Renal cortical epithelial cell (primary cell): ENCODE measurements around the gene DERL3. TPM values are rescaled to one million over a fixed set of nuclear protein-coding genes. Genes with fewer than 3 reads are reported as not detected.

Experiments
- DNase-seq: peaks from one replicate; pipeline ENCODE4 v3.0.0-alpha.2; 2011; ENCODE audit warnings: low read depth
- total RNA-seq: library from RNA; depleted of rRNA; stranded (reverse); fragments of >200 nt; gene quantifications from 2 replicates; pipeline ENCODE4 v1.2.3, GENCODE V29; 2014

The DERL3 gene
- total RNA-seq, 1 donor from 2014 or later: 0.30 TPM

- no peak for DNase-seq
These were observed 8.6 kb upstream of the DERL3 start for GRCh38 chr22:23847310-23847920.

DNA sequence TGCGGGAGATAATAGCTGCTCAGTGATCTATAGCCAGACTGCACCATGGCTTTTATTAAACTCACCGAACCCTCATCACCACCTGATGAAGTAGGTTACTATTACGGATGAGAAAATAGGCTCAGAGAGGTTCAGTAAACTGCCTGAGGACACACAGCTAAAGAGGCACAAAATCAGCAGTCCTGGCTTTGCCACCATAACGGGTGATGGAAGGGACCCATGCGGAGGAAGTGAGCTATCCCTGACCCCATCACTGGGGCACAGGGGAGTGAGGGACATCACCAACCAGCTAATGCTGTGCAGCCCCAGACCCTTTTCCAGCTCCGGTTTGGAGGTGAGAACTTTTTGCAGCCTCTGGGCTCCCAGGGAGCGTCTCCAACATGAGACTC is 7.3 kb upstream of the DERL3 start:
- no peak for DNase-seq

GRCh38 chr22:23845265-23846080 is 6.7 kb upstream of the DERL3 start:
- no peak for DNase-seq

DNA sequence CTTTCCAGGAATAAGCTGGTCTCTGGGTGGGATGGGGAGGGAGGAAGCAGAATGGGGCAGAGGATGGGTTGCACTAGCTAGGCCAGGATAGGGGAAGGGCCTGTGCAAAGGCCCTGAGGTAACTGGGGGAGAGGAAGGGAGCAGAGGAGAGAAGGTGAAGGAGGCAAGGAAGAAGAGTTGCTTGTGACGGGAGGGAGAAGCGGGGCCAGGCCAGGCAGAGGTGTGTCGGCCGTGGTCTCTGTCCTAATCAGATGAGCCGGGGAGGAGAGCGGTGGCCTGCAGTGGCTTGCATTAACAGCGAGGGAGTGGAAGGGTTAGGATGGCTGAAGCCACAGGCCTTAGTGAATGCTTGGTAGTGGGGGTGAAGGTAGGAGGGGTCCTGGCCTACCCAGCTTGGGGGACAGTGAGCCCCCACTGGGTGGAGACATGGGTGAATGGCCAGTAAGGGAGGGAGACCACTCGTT is 6.0 kb upstream of the DERL3 start:
- no peak for DNase-seq

DNA sequence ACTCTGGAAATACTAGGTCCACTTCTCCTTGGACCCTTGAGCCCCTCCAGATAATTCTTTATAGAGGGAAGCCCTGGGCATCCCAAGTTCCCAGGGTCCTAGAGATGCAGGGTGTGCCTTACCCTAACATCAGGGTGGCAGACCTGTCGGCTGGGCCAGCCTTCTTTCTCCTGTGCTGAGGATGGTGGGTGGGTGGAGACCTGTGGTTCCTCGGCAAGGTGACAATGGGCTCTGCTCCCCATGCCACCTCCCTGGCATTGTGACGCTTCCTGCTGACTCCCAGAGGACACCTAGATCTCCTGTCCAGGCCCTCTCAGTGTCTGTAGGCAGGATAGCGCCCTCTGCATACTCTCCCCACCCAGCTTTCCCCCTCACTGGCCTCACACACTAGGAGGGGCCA is 3.8 kb upstream of the DERL3 start:
- DNase-seq: no peak

GRCh38 chr22:23841736-23842445 is 3.1 kb upstream of the DERL3 start:
- DNase-seq: no peak

DNA sequence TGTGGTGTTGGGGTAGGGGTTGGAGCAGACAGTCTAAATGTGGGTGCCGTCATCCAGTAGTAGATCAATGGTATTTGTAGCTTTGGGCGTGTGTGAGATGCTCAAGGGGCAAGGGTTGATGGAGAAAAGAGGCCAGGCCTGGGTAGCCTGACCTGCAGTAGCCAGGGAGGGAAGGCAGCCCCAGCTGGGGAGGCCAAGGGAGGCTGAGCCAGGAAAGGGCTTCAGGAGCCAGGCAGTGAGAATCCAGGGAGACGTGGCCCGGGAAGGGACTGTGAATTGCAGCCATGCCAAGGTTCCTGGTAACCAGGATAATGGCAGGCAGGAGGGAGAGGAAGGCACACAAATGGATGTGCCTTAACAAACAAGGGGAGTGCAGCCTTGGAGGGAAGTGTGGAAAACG is 2.5 kb upstream of the DERL3 start:
- no peak for DNase-seq

GRCh38 chr22:23840026-23840425 is 1.2 kb upstream of the DERL3 start:
- no peak for DNase-seq

- no peak for DNase-seq
These were observed 710 bp downstream of the DERL3 start for GRCh38 chr22:23837911-23838680.

- no peak for DNase-seq
These were observed 1.3 kb downstream of the DERL3 start for GRCh38 chr22:23837496-23837859.

GRCh38 chr22:23836692-23837495 is 1.9 kb downstream of the DERL3 start:
- DNase-seq: no peak

GRCh38 chr22:23836281-23836680 is 2.5 kb downstream of the DERL3 start:
- DNase-seq: no peak

DNA sequence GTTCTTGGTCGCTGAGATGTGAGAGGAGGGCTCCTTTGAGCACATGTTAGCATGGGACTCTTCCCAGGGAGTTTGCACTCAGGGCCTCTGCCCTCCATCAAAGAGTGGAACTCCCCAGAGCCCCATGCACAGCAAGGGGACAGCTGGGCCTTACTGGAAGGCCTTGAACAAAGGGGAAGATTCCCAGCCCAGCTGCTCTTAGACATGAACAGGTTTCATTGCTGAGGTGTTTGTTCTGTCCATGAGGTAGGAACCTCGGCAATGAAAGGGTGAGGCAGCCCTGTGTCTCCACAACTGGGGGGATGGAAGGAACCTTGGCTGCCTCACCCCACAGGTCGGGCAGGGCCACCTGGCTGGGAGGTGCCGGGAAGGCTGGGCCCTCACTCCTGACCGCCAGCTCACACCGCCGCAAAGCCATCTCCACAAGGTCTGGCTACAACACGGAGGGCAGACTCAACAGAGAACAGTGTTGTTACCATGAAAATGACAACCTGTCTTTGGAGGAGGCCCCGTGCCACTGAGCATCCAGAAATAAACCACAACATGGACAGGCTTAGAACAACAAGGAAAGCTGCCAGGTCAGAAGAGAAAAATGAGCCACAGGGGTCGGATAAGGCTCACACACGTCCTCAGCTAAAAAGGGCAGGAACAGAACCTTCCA is 3.2 kb downstream of the DERL3 start:
- DNase-seq: no peak

GRCh38 chr22:23834793-23835483 is 3.9 kb downstream of the DERL3 start:
- no peak for DNase-seq

DNA sequence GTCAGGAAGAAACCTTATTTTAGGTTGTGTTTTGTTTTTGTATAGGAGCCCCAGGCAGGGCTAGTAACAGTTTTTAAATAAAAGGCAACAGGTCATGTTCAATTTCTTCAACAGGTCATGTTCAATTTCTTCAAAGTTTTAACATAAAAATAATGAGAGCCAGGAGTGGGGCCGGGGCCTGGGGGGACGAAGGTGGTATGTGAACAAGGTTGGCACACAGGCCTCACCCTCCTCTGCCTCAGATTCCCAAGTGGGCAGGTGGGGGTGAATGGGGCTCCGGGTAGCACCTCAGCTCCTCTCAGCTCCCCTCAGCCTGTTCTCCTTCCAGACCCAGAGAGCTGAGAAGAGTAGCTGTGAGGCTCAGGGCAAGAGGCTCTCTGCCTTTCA is 4.4 kb downstream of the DERL3 start:
- DNase-seq: no peak

- no peak for DNase-seq
These were observed 4.9 kb downstream of the DERL3 start for GRCh38 chr22:23833911-23834317.

DNA sequence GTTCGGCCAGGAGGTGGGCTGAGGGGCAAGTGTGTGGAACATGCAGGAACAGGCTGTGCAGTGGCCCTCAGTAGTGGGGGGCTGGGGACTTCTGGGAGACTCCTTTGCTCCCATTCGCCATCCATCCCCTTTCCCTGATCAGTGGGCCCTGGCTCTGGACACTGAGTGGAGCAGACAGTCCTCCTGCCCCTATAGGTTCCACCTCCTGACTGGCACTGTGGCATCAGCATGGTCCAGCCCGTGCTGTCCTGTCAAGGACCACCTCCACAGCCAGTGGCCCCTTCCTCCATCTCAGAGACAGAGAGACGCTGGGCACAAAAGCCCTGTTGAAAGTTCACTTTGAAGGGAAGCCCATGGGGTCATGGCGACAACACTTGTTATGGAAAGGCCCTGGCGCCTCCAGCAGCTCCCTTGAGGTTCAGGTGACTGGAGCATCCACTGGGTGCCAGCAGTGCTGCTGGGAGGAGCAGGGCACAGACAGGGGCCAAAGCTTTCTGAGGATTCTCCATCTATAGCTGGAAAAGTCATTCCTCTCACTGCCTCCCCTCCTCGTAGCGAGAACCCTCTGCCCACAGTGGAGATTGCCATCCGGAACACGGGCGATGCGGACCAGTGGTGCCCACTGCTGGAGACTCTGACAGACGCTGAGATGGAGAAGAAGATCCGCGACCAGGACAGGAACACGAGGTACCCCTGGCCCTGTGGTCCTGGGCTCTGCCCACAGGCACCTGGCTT is 5.6 kb downstream of the DERL3 start:
- no peak for DNase-seq

DNA sequence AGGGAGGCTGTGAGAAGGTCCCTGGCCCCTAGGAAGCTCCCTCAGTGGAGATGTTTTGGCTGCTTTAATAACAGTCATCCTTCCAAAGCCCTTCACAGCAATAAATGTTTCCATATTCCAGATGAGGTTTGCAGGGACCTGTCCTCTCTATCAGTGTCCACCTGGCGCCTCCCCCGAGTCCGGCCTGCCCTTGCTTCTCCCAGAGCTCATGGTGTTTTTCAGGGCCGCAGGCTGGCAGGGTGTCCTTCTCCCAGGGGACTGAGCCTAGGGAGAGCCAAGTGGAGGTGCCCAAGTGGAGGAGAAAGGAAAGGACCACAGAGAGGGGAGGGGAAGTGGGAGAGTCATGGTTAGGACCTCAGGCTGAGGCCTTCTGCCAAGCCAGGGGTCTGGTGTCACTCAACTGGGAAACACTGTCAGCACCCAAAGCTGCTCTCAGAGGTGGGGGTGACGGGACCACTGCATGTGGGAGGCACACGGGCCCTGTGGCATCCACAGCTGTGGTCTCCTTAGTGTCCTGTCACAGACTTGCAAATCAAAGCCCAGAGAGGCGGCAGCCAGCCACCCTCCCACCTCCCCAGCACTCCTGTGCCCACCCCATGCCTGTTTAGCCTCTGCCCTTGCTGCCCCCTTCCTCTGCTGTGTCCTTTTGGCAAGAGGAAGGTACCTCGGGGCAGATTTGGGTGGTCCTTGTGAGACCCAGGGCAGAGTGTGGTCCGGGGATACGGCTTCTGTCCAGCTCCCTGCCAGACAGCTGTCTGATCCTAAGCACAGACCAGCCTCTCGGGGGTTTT is 6.4 kb downstream of the DERL3 start:
- no peak for DNase-seq

- DNase-seq: no peak
These were observed 7.0 kb downstream of the DERL3 start for GRCh38 chr22:23831781-23832180.
